ACC112 (cell line): ENCODE measurements around the gene CYP2U1.
A peak's percentile ranks its signal among the peaks of the same experiment; 100 is the strongest.
"Not testable (repeated sequence)": the region's sequence is repeated elsewhere in the genome, so short reads cannot be mapped to it uniquely, and the experiment has no call there.

Source experiments
- H2AFZ ChIP-seq: fragments of 200-600 bp; sonication (generic); one replicate; pipeline ENCODE4 v1.6.0; 2017; ENCODE audit warnings: antibody characterized with exemption, low read length; ENCODE audit not compliant: unreplicated experiment
- H3K27ac ChIP-seq: fragments of 200-600 bp; sonication (generic); 2 replicates; pipeline ENCODE4 v1.5.1; 2014; ENCODE audit warnings: low read depth, mild to moderate bottlenecking, antibody characterized with exemption, low read length, moderate library complexity
- H3K27me3 ChIP-seq: fragments of 200-600 bp; sonication (generic); 2 replicates; pipeline ENCODE4 v1.6.1; 2014; ENCODE audit warnings: mild to moderate bottlenecking, antibody characterized with exemption, low read length, moderate library complexity, mixed read lengths; ENCODE audit not compliant: insufficient read depth
- H3K36me3 ChIP-seq: fragments of 200-600 bp; sonication (generic); 2 replicates; pipeline ENCODE4 v1.6.1; 2016; ENCODE audit warnings: mild to moderate bottlenecking, antibody characterized with exemption, low read length, moderate library complexity, mixed read lengths; ENCODE audit not compliant: insufficient read depth
- H3K4me1 ChIP-seq: fragments of 200-600 bp; sonication (generic); one replicate; pipeline ENCODE4 v1.6.1; 2016; ENCODE audit warnings: low read length, mixed read lengths; ENCODE audit not compliant: insufficient read depth, unreplicated experiment, control insufficient read depth
- H3K4me3 ChIP-seq: fragments of 200-600 bp; sonication (generic); 2 replicates; pipeline ENCODE4 v1.5.1; 2014; ENCODE audit warnings: mild to moderate bottlenecking, low read depth, low read length
- H3K79me2 ChIP-seq: fragments of 200-600 bp; sonication (generic); one replicate; pipeline ENCODE4 v1.6.0; 2016; ENCODE audit warnings: low read length; ENCODE audit not compliant: control insufficient read depth, unreplicated experiment, insufficient read depth

The CYP2U1 gene

DNA sequence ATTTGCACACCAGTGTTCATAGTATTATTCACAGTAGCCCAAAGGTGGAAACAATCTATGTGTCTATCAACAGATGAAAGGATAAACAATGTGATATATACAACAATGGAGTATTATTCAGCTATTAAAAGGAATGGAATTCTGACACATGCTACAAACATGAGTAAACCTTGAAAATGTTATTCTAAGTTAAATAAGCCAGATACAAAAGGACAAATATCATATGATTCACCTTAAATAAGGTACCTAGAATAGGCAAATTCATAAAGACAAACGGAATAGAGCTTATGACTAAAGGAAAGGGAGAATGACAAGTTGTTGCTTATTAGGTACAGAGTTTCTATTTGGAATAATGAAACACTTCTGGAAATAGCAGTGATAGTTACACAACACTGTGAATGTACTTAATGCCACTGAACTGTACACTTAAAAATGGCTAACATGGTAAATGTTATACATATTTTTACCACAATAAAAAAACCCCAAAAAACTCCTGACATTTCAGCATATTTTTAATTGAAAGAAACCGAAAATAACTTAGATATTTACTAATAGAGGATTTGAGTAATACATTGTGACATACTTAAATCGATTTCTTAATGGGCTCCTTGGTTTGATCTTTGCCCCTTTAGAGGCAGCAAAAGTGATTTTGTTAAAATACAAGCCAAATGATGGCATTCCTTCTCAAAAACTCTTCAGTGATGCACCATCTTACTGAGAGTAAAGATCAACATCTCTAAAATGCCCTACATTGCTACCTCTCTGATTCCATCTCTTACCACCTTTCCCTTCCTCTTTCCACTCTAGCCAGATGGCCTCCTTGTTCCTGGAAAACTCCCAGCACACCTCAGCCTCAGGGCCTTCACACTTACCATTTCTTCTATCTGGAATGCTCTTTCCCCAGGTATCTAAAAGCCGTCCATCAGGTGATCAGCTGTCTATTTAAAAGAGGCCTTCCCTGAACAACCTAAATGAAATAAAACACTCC, 8.6 kb upstream of the CYP2U1 start:
- H3K36me3 ChIP-seq, result no peaks in the 10 kb centered on the region
- H3K79me2 ChIP-seq, result no peaks in the 10 kb centered on the region
- H3K4me1 ChIP-seq, result peaks cover 11% of the 10 kb centered on the region
- no peaks in the 10 kb centered on the region for H3K27me3 ChIP-seq
- H2AFZ ChIP-seq, result no peak overlapping the region
- H3K4me3 ChIP-seq, result no peak overlapping the region
- H3K27ac ChIP-seq, result no peak overlapping the region

DNA sequence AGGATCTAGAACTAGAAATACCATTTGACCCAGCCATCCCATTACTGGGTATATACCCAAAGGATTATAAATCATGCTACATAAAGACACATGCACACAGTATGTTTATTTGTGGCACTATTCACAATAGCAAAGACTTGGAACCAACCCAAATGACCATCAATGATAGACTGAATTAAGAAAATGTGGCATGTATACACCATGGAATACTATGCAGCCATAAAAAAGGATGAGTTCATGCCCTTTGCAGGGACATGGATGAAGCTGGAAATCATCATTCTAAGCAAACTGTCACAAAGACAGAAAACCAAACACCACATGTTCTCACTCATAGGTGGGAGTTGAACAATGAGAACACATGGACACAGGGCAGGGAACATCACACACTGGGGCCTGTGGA, 5.6 kb upstream of the CYP2U1 start:
- H3K4me3 ChIP-seq, H3K79me2 ChIP-seq, H2AFZ ChIP-seq, H3K27me3 ChIP-seq, H3K36me3 ChIP-seq, H3K27ac ChIP-seq: not testable (repeated sequence)
- peaks cover 11% of the 10 kb centered on the region for H3K4me1 ChIP-seq

DNA sequence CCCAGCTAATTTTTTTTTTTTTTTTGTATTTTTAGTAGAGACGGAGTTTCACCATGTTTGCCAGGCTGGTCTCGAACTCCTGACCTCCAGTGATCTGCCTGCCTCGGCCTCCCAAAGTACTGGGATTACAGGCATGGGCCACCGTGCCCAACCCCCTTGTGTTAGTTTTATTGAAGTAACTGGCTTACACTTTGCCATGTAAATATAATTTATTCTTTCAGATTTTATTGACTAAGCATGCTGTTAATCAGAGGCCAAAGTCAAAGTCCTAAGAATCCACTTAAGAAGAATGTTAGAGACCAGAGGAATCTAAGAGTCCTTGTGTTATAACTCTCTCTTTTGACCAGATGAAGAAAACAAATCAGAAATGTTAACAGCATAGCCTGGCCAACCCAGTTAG, 4.5 kb upstream of the CYP2U1 start:
- not testable (repeated sequence) for H3K79me2 ChIP-seq, H3K4me1 ChIP-seq, H3K27ac ChIP-seq, H2AFZ ChIP-seq, H3K27me3 ChIP-seq, H3K4me3 ChIP-seq, H3K36me3 ChIP-seq

GRCh38 chr4:107931775-107932321, 499 bp downstream of the CYP2U1 start:
- peaks cover 4% of the 10 kb centered on the region for H3K79me2 ChIP-seq
- H3K4me3 ChIP-seq, result peak overlapping the region; percentile 84
- H3K27me3 ChIP-seq, result no peaks in the 10 kb centered on the region
- peaks cover 8% of the 10 kb centered on the region for H3K4me1 ChIP-seq
- peak overlapping the region; percentile 93 for H2AFZ ChIP-seq
- peaks cover 6% of the 10 kb centered on the region; the same call in 1 of the 2 replicates for H3K36me3 ChIP-seq
- no peak overlapping the region for H3K27ac ChIP-seq

GRCh38 chr4:107935246-107935645, 3.9 kb downstream of the CYP2U1 start:
- Histone ChIP-seq H3K79me2 (peaks cover 4% of the 10 kb centered on the region), H3K4me1 (peaks cover 8% of the 10 kb centered on the region), H3K27me3 (no peaks in the 10 kb centered on the region), H3K36me3 (peaks cover 6% of the 10 kb centered on the region; the same call in 1 of the 2 replicates), H3K4me3 (no peak overlapping the region), H3K27ac (no peak overlapping the region), H2AFZ (no peak overlapping the region)

DNA sequence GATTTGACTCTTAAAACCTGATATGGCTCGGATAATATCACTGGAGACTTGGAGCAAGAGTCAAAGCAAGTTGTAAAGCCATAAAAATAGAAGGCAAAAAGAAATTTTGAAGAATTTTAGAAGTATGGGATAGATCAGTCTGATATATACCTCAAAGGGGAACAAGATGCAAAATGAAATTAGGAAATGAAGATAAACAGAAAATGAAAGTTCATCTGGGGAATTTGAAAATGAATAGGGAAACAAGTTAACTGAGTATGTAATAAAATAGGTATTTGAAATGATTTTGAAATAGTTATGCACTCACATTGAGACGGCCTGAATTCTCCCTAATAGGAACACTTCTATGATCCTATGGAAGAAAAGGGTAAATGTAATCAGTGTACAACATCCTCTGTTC, 5.7 kb downstream of the CYP2U1 start:
- Histone ChIP-seq H3K27me3 (no peaks in the 10 kb centered on the region), H3K4me1 (peaks cover 7% of the 10 kb centered on the region), H3K79me2 (peaks cover 3% of the 10 kb centered on the region), H3K4me3 (no peak overlapping the region), H3K27ac (no peak overlapping the region), H3K36me3 (peaks cover 6% of the 10 kb centered on the region; the same call in 1 of the 2 replicates), H2AFZ (no peak overlapping the region)

GRCh38 chr4:107939307-107939706, 8.0 kb downstream of the CYP2U1 start:
- Histone ChIP-seq H3K79me2 (no peaks in the 10 kb centered on the region), H3K4me3 (no peak overlapping the region), H3K36me3 (peaks cover 6% of the 10 kb centered on the region; the same call in 1 of the 2 replicates), H3K27me3 (no peaks in the 10 kb centered on the region), H2AFZ (no peak overlapping the region), H3K27ac (no peak overlapping the region), H3K4me1 (no peaks in the 10 kb centered on the region)

DNA sequence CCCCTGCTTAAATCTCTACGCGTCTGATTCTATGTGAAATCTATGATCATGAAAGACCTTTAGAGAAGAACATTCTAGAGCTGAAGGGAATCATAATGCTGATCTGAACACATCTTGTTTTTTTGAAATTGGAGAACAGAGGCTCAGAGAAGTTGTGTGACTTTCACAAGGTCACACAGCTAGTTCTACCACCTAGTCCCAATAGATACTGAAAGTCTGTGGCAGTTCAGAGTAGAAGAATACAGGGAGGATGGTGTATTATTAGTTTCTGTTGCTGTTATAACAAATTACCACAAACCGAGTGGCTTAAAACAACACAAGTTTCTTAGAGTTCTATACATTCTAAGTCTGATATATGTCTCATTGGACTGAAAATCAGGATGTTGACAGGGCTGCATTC, 14.5 kb downstream of the CYP2U1 start:
- H3K4me1 ChIP-seq, result no peaks in the 10 kb centered on the region
- no peak overlapping the region for H2AFZ ChIP-seq
- H3K36me3 ChIP-seq, result 0 out of 2 replicates have a peak, but pooled peaks cover 11% of the 10 kb centered on the region
- no peak overlapping the region for H3K27ac ChIP-seq
- no peak overlapping the region for H3K4me3 ChIP-seq
- H3K79me2 ChIP-seq, result no peaks in the 10 kb centered on the region
- no peaks in the 10 kb centered on the region for H3K27me3 ChIP-seq

DNA sequence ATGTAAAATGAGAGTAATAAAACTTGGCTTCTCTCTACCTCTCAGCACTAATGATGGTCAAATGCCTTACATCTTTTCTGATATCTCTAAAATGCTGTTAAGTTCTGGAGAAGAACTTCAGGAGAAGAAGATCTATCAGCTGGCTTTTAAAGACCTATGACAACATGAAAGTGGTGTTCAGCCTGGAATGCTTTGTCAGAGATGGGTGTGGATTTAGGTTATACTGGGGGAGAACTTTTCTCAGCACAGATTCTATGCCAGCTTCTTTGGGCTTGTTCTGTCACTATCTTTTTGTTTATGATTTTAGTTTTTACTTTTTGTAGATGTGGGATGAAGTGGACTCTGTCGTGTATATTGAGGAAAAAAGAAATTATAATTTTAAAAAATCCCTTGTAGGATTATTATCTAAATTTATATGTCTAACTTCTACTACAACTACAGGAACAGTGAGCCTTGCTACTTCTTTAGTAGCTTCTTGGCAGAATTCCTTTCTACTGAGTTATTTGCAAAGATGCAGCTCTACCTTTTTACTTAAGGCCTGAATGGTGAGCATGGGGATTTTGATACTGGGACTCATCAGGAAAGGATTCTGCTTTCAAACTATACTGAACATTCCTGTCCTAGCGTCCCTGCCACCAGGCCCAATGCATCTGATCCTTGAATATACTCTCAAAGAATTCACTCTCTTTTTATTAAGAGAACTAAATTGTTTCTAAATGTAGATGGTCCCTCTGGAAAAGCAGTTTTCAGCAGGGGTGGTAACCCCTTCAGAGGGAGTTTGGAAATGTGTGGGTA, 19.6 kb downstream of the CYP2U1 start:
- Histone ChIP-seq H3K4me3 (no peak overlapping the region), H3K79me2 (no peaks in the 10 kb centered on the region), H3K36me3 (0 out of 2 replicates have a peak, but pooled peaks cover 7% of the 10 kb centered on the region), H2AFZ (no peak overlapping the region), H3K4me1 (peaks cover 9% of the 10 kb centered on the region), H3K27ac (peak overlapping the region; percentile 8; the same call in 1 of the 2 replicates), H3K27me3 (no peaks in the 10 kb centered on the region)

GRCh38 chr4:107951551-107951950, 20.2 kb downstream of the CYP2U1 start:
- Histone ChIP-seq H3K79me2 (no peaks in the 10 kb centered on the region), H3K36me3 (0 out of 2 replicates have a peak, but pooled peaks cover 7% of the 10 kb centered on the region), H3K4me1 (peaks cover 9% of the 10 kb centered on the region), H3K27ac (0 out of 2 replicates have a peak overlapping the region, but pooled peaks have one; percentile 15), H3K4me3 (no peak overlapping the region), H2AFZ (no peak overlapping the region), H3K27me3 (no peaks in the 10 kb centered on the region)
